Stimulated activated CD8-positive, alpha-beta memory T cell treated with anti-CD3 and anti-CD28 coated beads, Interleukin-15, amount 100 ng/mL, for 1 hour (primary cell): ENCODE data around the gene CEP192.
"Not testable (repeated sequence)": the region's sequence is repeated elsewhere in the genome, so short reads cannot be mapped to it uniquely, and the experiment has no call there.

Experiments used
- DNase-seq: peaks from one replicate; pipeline ENCODE4 v3.0.0-alpha.2; 2020; ENCODE audit warnings: low read depth

Gene CEP192

DNA sequence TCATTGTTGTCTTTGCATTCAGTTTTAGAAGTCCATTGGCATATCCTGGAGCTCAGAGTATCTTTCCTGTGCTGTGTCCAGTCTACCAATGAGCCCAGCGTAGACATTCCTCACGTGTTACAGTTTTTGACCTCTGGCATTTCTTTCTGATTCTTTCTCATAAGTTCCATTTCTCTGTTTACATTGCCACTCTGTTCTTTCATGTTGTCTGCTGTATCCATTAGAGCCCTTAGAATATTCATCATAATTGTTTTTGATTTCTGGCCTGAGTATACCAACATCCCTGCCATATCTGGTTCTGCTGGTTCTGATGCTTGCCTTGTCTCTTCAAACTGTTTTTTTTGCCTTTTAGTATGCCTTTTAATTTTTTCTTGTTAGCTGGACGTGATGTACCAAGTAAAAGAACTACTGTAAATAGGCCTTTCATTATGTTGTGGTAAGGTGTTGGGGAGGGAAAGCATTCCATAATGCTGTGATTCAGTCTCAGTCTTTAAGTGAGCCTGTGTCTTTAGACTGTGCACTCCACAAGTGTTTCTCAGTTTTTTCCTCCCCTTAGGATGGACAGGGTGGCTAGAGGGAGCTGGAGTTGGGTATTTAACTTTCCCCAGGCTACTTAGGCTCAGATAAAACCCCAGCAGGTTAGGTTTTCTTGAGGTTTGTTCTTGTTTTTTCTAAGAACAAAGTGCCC is 35.6 kb downstream of the CEP192 start:
- no peak for DNase-seq

DNA sequence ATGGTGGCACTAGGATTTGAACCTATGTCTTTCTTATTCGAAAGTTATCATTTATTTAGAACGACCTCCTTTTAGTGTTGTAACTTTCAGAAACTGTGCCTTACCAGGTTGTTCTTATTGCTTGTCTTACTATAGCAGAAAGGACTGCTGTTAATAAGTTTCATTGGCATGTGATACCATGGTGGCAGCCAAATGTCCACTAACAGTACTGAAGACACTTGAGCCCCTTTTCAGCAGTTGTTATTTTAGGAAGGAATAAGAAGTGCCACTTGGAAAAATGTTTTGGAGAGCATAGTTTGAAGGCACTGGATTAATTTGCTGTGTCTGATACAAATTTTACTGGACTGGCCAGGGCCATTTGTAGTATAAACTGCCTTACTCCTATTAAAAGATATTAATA is 37.7 kb downstream of the CEP192 start:
- no peak for DNase-seq

- no peak for DNase-seq
These were observed 41.0 kb downstream of the CEP192 start for GRCh38 chr18:13032173-13032572.

- DNase-seq = no peak
These were observed 44.2 kb downstream of the CEP192 start for GRCh38 chr18:13035249-13035914.

GRCh38 chr18:13036622-13037320 is 45.6 kb downstream of the CEP192 start:
- no peak for DNase-seq

DNA sequence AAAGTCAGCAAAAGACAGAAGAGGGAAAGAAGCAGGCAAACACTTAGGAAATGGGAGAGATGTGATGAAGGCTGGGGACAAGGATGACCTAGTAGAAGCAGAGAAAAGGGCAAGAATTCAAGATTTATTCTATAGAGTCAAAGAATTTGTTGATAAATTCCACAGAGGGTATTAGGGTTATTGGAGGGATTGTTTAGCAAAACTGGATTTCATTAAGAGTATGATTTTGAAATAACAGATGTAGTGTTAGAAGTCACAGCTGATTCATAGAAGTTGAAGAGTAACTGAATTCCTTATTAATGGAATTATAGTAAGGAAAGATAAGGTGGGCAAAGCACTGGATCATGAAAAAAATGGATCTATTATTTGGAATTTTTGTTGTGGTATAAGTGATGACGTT is 48.6 kb downstream of the CEP192 start:
- no peak for DNase-seq

- no peak for DNase-seq
These were observed 51.9 kb downstream of the CEP192 start for GRCh38 chr18:13043066-13043465.

DNA sequence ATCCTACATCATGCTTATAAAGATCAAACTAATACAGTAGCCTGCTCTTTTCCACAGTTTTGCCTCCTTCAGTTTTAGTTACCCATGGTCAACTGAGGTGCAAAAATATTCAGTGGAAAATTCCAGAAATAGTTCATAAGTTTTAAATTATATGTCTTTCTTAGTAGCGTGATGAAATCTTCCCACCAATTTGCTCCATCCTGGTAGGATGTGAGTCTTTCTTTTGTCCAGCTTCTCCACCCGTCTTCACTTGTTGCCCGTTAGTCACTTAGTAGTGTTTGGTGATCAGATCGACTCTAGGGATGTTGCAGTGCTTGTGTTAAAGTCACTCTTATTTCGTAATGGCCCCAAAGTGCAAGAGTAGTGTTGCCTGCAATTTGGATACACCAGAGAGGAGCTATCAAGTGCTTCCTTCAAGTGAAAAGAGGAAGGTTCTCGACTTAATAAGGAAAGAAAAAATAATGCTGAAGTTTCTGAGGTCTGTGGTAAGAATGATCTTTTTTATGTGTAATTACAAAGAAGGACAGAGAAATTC is 57.0 kb downstream of the CEP192 start:
- no peak for DNase-seq

- DNase-seq = no peak
These were observed 60.0 kb downstream of the CEP192 start for GRCh38 chr18:13051159-13051558.

DNA sequence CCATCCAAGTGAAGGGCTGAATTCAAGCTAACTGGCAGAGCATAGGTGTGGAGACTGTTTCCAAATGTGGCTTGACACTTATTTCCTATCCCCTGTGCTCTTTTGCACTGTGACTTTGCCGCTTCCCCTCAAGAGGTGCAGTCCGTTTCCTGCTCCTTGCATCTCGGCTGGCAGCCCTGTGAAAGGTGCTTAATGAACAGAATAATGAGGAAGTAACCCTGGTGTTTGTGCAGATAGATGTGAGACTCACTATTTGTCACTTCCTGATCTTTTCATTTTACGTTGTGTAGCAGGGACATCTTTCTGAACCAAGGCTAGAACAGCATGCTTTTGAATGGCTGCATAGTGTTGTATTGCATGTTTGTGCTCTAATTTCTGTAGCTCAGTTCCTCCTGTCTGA is 60.8 kb downstream of the CEP192 start:
- DNase-seq = no peak

DNA sequence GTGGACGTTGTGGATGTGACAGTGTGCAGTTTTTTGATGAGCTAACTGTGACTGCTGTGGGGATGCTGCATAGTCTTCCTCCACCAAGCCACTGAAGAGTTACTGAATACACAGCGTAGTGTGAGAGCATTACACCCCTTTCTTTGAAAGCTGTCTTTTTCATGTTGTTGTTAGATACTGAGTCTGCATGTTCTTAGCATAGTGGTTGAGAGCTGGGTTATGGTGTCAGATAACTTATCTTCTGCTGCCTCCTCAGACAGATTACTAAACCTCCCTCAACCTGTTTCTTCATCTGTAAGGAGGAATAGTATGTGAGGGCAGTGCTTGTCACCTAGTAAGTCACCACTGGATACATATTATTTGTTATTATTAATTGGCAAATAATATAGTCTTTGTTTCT is 63.2 kb downstream of the CEP192 start:
- DNase-seq = no peak

DNA sequence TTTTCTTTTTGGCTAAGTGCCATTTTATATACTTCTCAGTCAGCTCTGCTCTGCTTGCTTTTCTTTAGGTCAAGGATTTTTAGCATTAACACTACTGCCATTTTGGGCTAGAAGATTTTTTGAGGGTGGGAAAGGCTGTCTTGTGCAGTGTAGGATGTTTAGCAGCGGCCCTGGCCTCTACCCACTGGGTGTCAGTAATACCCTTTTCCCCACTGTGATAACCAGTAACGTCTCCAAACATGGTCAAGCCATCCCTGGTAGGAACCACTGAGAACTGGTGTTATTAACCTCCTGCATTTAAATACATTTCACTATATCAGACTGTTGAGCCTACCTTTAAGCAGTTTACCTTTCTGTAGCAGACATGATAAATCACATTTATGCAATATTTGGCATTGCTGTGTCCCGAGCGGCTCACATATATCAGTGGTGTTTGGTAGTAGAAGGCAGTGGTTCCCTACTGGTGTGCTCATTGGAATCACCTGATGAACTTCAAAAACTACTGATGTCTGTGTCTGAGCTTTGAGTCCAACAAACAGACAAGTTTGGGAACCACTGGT is 70.5 kb downstream of the CEP192 start:
- DNase-seq = no peak

DNA sequence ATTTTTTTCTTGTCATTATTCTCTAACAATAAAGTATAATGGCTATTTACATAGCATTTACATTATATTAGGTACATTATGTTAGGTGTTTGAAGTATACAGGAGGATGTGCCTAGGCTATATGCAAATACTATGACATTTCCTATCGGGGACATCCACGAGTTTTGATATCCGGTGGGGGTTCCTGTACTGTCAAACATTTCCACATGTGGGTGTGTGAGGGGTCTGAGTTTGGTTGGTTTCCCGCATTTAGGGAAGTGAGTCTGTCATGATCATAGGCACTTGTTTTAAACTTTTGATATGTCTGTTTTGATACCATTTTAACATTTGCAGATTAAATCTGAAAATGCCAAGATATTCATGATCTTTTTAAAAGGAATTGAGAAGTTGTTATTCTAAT is 76.0 kb downstream of the CEP192 start:
- DNase-seq = no peak

DNA sequence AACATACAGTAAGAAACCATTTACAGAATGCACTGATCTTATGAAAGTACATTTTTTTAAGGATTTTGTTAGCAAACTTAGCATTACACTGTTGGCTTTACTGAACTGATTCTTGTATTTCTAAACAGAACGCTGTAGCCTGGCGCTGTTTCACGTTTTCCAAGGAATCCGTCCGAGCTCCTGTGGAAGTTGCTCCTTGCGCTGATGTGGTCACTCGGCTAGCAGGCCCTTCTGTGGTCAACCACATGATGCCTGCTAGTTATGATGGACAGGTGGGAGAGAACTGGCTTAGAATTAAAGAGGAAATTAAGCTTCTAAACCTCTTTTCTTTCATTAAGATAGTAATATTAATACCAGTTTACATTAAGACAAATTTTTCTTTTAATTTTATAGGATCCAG is 76.8 kb downstream of the CEP192 start:
- DNase-seq = no peak

- DNase-seq = no peak
These were observed 79.3 kb downstream of the CEP192 start for GRCh38 chr18:13070460-13070859.

- no peak for DNase-seq
These were observed 85.7 kb downstream of the CEP192 start for GRCh38 chr18:13076886-13077285.

DNA sequence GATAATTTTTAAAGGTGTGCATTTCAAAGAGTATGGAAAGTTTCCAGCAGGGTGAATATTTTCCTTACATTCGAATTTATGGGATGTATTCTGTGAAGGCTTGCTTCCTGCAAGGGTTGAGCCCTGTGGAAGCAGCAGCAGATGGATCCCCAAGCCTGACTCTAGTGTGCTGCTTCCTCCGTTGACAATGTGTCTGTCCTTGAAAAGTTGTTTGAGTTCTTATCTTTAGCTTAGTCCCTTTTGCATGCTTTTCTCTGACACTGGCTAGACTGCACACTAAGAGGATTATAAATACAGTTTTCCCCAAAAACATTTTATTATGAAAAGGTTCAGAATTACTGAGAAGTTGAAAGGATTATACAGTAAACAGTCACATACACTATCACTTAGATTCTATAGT is 86.3 kb downstream of the CEP192 start:
- no peak for DNase-seq

- DNase-seq = not testable (repeated sequence)
These were observed 86.9 kb downstream of the CEP192 start for GRCh38 chr18:13078065-13078464.

- no peak for DNase-seq
These were observed 95.7 kb downstream of the CEP192 start for GRCh38 chr18:13086906-13087305.

DNA sequence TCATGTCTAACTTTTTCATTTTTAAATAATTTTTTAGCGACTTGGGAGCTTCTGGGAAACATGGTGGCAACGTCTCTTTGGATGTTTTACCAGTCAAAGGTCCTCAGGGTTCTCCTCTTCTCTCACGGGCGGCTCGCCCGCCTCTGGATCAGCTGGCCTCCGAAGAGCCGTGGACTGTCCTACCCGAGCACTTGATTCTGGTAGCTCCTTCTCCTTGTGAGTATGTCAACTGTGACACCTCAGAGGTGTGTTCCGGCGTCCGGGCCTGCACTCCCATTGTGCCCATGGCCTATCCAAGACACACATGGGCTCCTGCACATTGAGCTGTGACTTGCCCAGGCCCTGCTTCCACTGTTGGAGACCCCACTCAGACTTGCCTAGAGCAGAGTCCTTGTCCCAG is 104.3 kb downstream of the CEP192 start:
- no peak for DNase-seq

DNA sequence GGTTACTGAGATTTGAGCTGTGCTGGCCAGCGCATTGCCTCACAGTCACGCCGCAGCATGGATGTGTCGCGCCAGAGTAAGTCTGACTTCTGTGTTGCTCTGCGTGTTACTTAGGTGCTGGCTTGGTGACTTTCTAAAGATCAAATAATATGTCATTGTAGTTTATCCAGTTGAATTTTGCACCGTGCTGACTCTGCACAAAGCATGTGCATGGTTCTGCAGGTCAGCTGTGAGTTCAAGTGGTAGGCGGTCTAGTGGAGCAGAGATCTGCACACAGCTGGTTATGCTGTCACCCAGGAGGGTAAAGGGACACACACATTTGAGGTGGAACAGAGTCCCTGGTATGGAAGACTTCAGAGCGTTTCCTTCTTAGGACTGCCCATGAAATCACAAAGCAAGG is 105.1 kb downstream of the CEP192 start:
- DNase-seq = no peak

- no peak for DNase-seq
These were observed 105.6 kb downstream of the CEP192 start for GRCh38 chr18:13096719-13097118.

GRCh38 chr18:13098104-13098503 is 106.9 kb downstream of the CEP192 start:
- DNase-seq = not testable (repeated sequence)
